ENCODE results near the gene MYO5B. TPM values are rescaled to one million over a fixed set of nuclear protein-coding genes. Genes with fewer than 3 reads are reported as not detected.

Gene MYO5B
- total and polyA plus RNA-seq, 4 donors = 0.92 to 20.3 (median 2.9) TPM

DNA sequence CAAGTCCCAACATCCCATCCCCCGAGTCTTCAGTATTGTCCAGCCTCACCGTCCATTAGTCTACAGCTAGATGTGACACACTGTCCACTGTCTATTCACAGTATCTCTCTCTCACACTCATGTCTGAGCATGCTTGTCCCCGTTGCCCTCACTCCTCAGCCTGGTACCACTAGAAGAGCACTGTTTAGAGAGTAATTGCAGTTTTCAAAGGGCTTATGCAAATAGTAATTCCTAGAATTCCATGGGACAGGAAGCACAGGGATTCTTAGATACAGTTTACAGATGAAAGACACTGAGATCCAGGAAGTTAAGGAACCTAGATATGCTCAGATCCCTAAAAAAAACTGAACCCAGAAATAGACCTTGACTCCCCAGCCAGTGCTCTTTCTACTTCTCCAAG is 125.5 kb downstream of the MYO5B start:
- 91 to 95% methylated on average over 3 of the region's 3 CpGs for WGBS, 2 donors
- no peak overlapping the region for H3K27ac ChIP-seq (ENCODE audit: low read depth in 1 of 2, low read length in 2 of 2)
- no peak overlapping the region for H3K4me3 ChIP-seq (ENCODE audit: low read length in 2 of 2)
- DNase-seq = no peak
- no peak for ATAC-seq (ENCODE audit: low FRiP score)
- no peaks in the 10 kb centered on the region for H3K36me3 ChIP-seq (ENCODE audit: control insufficient read depth in 1 of 2, insufficient read depth in 2 of 2, low read length in 1 of 2)
- H3K27me3 ChIP-seq (ENCODE audit: control insufficient read depth in 1 of 2, insufficient read depth in 2 of 2, low read length in 1 of 2) = no peaks in the 10 kb centered on the region
- no peaks in the 10 kb centered on the region for H3K4me1 ChIP-seq (ENCODE audit: control insufficient read depth in 1 of 2, insufficient read depth in 2 of 2, low read length in 2 of 2)
- intact Hi-C loops (cut with DNase I) = no loop called here
- no peaks in the 10 kb centered on the region for H3K9me3 ChIP-seq (ENCODE audit: control insufficient read depth, low read length)

DNA sequence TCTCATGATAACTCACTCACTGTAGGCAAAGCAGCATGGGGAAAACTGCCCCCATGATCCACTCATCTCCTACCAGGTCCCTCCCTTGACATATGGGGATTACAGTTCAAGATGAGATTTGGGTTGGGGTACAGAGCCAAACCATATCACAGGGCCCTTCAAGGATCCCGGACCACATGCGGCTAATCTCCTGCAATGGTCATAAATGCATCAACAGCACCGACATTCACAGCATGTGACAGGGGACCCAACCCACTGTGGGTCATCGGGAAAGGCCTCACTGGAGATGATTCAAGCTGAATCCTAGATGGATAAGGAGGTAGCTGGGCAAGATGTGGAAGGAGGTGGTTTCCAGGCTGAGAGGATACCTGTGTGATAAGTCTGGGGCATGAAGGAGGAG is 129.4 kb downstream of the MYO5B start:
- no peaks in the 10 kb centered on the region for H3K4me1 ChIP-seq (ENCODE audit: control insufficient read depth in 1 of 2, insufficient read depth in 2 of 2, low read length in 2 of 2)
- H3K36me3 ChIP-seq (ENCODE audit: control insufficient read depth in 1 of 2, insufficient read depth in 2 of 2, low read length in 1 of 2) = no peaks in the 10 kb centered on the region
- WGBS, 2 donors = 90 to 95% methylated on average over 4 of the region's 4 CpGs
- no peak for DNase-seq
- H3K9me3 ChIP-seq (ENCODE audit: control insufficient read depth, low read length) = no peaks in the 10 kb centered on the region
- intact Hi-C loops (cut with DNase I) = no loop called here
- no peak for ATAC-seq (ENCODE audit: low FRiP score)
- H3K27ac ChIP-seq (ENCODE audit: low read depth in 1 of 2, low read length in 2 of 2) = no peak overlapping the region
- no peak overlapping the region for H3K4me3 ChIP-seq (ENCODE audit: low read length in 2 of 2)
- H3K27me3 ChIP-seq (ENCODE audit: control insufficient read depth in 1 of 2, insufficient read depth in 2 of 2, low read length in 1 of 2) = no peaks in the 10 kb centered on the region

DNA sequence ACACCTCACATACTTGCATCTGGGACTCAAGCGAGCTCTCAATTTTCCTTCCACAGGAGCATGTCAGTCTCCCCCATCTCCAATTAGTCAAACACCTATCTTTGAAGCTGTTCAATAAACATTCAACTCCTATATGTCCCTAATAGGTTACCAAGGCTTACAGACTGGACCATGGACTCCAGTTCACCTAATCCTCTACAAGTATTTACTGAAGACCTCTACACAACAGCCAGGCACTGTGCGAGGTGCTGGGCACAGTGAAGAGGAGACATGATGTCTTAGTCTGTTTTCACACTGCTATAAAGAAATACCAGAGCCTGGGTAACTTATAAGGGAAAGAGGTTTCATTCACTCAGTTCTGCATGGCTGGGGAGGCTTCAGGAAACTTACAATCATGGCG is 129.9 kb downstream of the MYO5B start:
- Histone ChIP-seq H3K9me3 (ENCODE audit: control insufficient read depth, low read length) (no peaks in the 10 kb centered on the region), H3K27ac (ENCODE audit: low read depth in 1 of 2, low read length in 2 of 2) (no peak overlapping the region), H3K27me3 (ENCODE audit: control insufficient read depth in 1 of 2, insufficient read depth in 2 of 2, low read length in 1 of 2) (no peaks in the 10 kb centered on the region), H3K4me3 (ENCODE audit: low read length in 2 of 2) (no peak overlapping the region), H3K4me1 (ENCODE audit: control insufficient read depth in 1 of 2, insufficient read depth in 2 of 2, low read length in 2 of 2) (no peaks in the 10 kb centered on the region), H3K36me3 (ENCODE audit: control insufficient read depth in 1 of 2, insufficient read depth in 2 of 2, low read length in 1 of 2) (no peaks in the 10 kb centered on the region)
- no peak for DNase-seq
- intact Hi-C loops (cut with DNase I) = no loop called here
- ATAC-seq (ENCODE audit: low FRiP score) = no peak
- WGBS, 2 donors = 96 to 97% methylated on average over 3 of the region's 3 CpGs

DNA sequence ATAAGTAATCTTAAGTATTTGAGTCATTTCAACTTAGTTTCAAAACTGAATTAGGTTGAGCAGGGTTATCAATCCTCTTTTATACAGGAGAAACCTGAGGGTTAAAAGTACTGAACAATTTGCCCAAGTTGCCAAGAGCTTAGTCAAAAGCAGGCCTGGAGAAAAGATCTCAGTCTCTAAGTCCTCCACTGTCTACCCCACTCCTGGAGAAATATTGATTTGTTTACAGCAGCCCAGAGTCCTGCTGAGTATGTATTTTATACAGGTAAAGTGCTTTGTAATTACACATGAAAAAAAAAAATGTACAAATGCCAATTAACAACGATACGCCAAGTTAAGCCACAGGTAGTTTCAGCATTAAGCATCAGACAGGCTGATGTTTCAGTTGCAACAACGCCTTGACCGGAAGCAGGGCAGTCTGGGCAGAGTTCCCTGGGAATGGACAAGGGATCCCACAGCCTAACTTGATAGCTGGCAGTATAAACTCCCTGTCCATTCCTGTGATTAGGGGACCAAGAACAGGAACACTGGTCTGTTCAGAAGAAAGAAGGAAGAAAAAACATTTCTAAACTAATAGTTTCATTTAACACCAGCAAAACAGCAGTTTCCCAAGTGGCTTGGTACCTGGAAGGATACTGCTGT is 132.9 kb downstream of the MYO5B start:
- no peak overlapping the region for H3K27ac ChIP-seq (ENCODE audit: low read depth in 1 of 2, low read length in 2 of 2)
- no peaks in the 10 kb centered on the region for H3K9me3 ChIP-seq (ENCODE audit: control insufficient read depth, low read length)
- no peaks in the 10 kb centered on the region for H3K4me1 ChIP-seq (ENCODE audit: control insufficient read depth in 1 of 2, insufficient read depth in 2 of 2, low read length in 2 of 2)
- 5 to 6% methylated on average over 4 of the region's 4 CpGs for WGBS, 2 donors
- H3K36me3 ChIP-seq (ENCODE audit: control insufficient read depth in 1 of 2, insufficient read depth in 2 of 2, low read length in 1 of 2) = no peaks in the 10 kb centered on the region
- ATAC-seq (ENCODE audit: low FRiP score) (no peak), DNase-seq (peak in 1 of 2 donors; percentile 67)
- no peaks in the 10 kb centered on the region for H3K27me3 ChIP-seq (ENCODE audit: control insufficient read depth in 1 of 2, insufficient read depth in 2 of 2, low read length in 1 of 2)
- intact Hi-C loops (cut with DNase I) = loop anchor here in 1 of 2 donors (2.0 kb wide), 1 partner anchor 19 kb away; no protein-coding TSS in a partner anchor
- no peak overlapping the region for H3K4me3 ChIP-seq (ENCODE audit: low read length in 2 of 2)

DNA sequence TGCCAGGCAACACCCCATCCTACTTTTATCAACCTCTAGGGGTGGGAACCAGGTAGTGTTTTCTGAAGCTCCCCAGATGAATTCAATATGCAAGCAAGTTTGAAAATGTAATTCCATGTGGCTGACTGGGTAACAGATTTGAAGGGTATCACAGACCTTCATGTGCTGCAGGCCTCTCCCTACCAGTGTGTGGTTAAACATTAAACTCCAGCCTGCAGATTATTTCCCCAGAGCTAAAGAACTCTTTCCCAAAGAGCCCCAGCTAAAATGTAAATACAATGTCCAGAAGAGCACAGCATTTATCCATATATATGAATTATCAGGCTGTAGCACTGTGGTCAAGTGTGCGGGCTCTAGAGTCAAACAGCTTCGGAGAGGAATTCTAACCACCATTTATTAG is 134.1 kb downstream of the MYO5B start:
- DNase-seq = no peak
- intact Hi-C loops (cut with DNase I) = no loop called here
- WGBS, 2 donors = 94 to 98% methylated on average over 2 of the region's 2 CpGs
- H3K4me3 ChIP-seq (ENCODE audit: low read length in 2 of 2) = no peak overlapping the region
- H3K27ac ChIP-seq (ENCODE audit: low read depth in 1 of 2, low read length in 2 of 2) = no peak overlapping the region
- ATAC-seq (ENCODE audit: low FRiP score) = no peak
- no peaks in the 10 kb centered on the region for H3K9me3 ChIP-seq (ENCODE audit: control insufficient read depth, low read length)
- H3K4me1 ChIP-seq (ENCODE audit: control insufficient read depth in 1 of 2, insufficient read depth in 2 of 2, low read length in 2 of 2) = no peaks in the 10 kb centered on the region
- H3K27me3 ChIP-seq (ENCODE audit: control insufficient read depth in 1 of 2, insufficient read depth in 2 of 2, low read length in 1 of 2) = no peaks in the 10 kb centered on the region
- H3K36me3 ChIP-seq (ENCODE audit: control insufficient read depth in 1 of 2, insufficient read depth in 2 of 2, low read length in 1 of 2) = no peaks in the 10 kb centered on the region

DNA sequence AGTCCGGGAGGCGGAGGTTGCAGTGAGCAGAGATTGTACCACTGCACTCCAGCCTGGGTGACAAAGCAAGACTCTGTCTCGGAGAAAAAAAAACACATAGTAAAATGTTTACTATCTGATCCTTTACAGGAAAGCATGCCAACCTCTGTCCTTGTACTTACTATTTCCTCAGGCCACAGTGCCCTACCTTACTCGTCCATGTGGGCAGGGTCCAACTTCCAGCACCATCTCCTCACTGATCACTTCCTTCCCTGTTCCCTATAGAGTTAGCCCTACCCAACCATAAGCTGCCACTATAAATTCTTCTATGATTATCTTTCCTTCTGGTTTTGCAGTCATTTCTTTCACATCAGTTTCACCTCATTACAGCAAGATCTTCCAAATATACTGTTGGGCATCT is 136.2 kb downstream of the MYO5B start:
- no peaks in the 10 kb centered on the region for H3K4me1 ChIP-seq (ENCODE audit: control insufficient read depth in 1 of 2, insufficient read depth in 2 of 2, low read length in 2 of 2)
- intact Hi-C loops (cut with DNase I) = loop anchor here in 1 of 2 donors (2.0 kb wide), 1 partner anchor 136 kb away; the partner anchor contains the start of gene MYO5B
- no peak overlapping the region for H3K4me3 ChIP-seq (ENCODE audit: low read length in 2 of 2)
- no peak for ATAC-seq (ENCODE audit: low FRiP score)
- H3K9me3 ChIP-seq (ENCODE audit: control insufficient read depth, low read length) = no peaks in the 10 kb centered on the region
- no peak overlapping the region for H3K27ac ChIP-seq (ENCODE audit: low read depth in 1 of 2, low read length in 2 of 2)
- no peaks in the 10 kb centered on the region for H3K36me3 ChIP-seq (ENCODE audit: control insufficient read depth in 1 of 2, insufficient read depth in 2 of 2, low read length in 1 of 2)
- 90 to 91% methylated on average over 4 of the region's 4 CpGs for WGBS, 2 donors
- no peak for DNase-seq
- no peaks in the 10 kb centered on the region for H3K27me3 ChIP-seq (ENCODE audit: control insufficient read depth in 1 of 2, insufficient read depth in 2 of 2, low read length in 1 of 2)

DNA sequence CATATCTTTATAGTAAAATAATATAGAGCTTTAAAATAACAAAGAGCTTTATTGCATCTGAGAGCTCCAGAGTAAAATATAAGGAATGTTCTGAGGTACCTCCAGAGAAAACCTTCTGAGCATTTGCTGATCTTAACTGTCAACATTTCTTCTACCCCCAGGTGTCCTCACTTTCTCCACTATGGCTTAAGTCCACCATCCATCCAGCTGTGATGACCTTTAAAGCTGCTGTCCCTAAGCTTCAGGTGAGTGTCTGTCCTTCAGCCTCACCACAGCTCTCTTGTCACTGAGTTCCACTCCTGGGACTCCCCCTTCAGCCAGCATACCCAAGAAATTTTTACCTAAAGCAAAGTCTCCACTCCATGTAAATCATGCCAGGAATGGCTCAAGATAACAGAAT is 137.9 kb downstream of the MYO5B start:
- Histone ChIP-seq H3K4me3 (ENCODE audit: low read length in 2 of 2) (no peak overlapping the region), H3K27me3 (ENCODE audit: control insufficient read depth in 1 of 2, insufficient read depth in 2 of 2, low read length in 1 of 2) (no peaks in the 10 kb centered on the region), H3K36me3 (ENCODE audit: control insufficient read depth in 1 of 2, insufficient read depth in 2 of 2, low read length in 1 of 2) (no peaks in the 10 kb centered on the region), H3K4me1 (ENCODE audit: control insufficient read depth in 1 of 2, insufficient read depth in 2 of 2, low read length in 2 of 2) (no peaks in the 10 kb centered on the region), H3K27ac (ENCODE audit: low read depth in 1 of 2, low read length in 2 of 2) (no peak overlapping the region), H3K9me3 (ENCODE audit: control insufficient read depth, low read length) (no peaks in the 10 kb centered on the region)
- no peak for DNase-seq
- intact Hi-C loops (cut with DNase I) = no loop called here
- no peak for ATAC-seq (ENCODE audit: low FRiP score)

DNA sequence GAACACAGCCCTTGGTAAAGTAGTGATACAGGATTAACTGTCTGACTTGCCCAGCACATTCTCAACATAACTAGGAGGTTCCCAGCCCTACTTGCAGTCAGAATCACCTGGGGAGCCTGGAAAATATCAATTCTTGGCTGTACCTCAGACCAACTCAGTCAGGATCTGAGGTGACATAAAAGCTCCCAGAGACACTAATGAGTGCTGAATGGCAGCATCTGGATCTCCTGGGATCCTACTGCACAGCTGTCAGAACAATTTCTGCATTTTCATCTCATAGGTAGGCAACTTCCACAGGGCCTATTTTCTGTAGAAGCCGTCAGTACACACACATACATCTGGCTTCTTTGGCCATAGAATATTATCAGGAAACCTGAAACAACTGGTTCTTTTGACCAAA is 138.8 kb downstream of the MYO5B start:
- no peak for DNase-seq
- no peak overlapping the region for H3K4me3 ChIP-seq (ENCODE audit: low read length in 2 of 2)
- H3K36me3 ChIP-seq (ENCODE audit: control insufficient read depth in 1 of 2, insufficient read depth in 2 of 2, low read length in 1 of 2) = no peaks in the 10 kb centered on the region
- H3K27me3 ChIP-seq (ENCODE audit: control insufficient read depth in 1 of 2, insufficient read depth in 2 of 2, low read length in 1 of 2) = no peaks in the 10 kb centered on the region
- no peak overlapping the region for H3K27ac ChIP-seq (ENCODE audit: low read depth in 1 of 2, low read length in 2 of 2)
- intact Hi-C loops (cut with DNase I) = no loop called here
- 93 to 94% methylated on average over 1 of the region's 1 CpG for WGBS, 2 donors
- ATAC-seq (ENCODE audit: low FRiP score) = no peak
- no peaks in the 10 kb centered on the region for H3K4me1 ChIP-seq (ENCODE audit: control insufficient read depth in 1 of 2, insufficient read depth in 2 of 2, low read length in 2 of 2)
- no peaks in the 10 kb centered on the region for H3K9me3 ChIP-seq (ENCODE audit: control insufficient read depth, low read length)

DNA sequence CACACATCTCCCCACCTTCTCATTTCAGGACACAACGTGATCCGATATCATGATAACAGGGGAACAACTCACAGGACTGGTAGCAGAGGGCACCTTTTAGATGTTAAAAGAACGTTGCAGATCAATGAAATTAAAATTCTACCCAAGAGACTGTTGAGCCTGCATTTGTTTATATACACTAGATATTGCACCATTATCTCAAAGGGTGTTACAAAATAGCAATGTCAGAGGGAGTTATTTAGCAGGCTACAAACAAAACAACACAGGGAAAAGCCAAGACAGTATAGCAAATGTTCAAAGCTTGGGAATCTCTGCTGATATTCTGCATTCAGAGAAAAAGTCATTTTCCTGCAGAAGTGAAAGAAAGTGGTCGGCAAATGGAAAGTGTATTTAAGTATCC is 139.5 kb downstream of the MYO5B start:
- DNase-seq = no peak
- Histone ChIP-seq H3K9me3 (ENCODE audit: control insufficient read depth, low read length) (no peaks in the 10 kb centered on the region), H3K36me3 (ENCODE audit: control insufficient read depth in 1 of 2, insufficient read depth in 2 of 2, low read length in 1 of 2) (no peaks in the 10 kb centered on the region), H3K27ac (ENCODE audit: low read depth in 1 of 2, low read length in 2 of 2) (no peak overlapping the region), H3K4me3 (ENCODE audit: low read length in 2 of 2) (no peak overlapping the region), H3K27me3 (ENCODE audit: control insufficient read depth in 1 of 2, insufficient read depth in 2 of 2, low read length in 1 of 2) (no peaks in the 10 kb centered on the region), H3K4me1 (ENCODE audit: control insufficient read depth in 1 of 2, insufficient read depth in 2 of 2, low read length in 2 of 2) (no peaks in the 10 kb centered on the region)
- WGBS, 2 donors = 85 to 92% methylated on average over 4 of the region's 4 CpGs
- intact Hi-C loops (cut with DNase I) = no loop called here
- no peak for ATAC-seq (ENCODE audit: low FRiP score)
